K562 (cell line): ENCODE results near the gene CHMP1A. TPM values are rescaled to one million over a fixed set of nuclear protein-coding genes. Genes with fewer than 3 reads are reported as not detected.

Experiments
- DACH1 ChIP-seq: fragments of 450-650 bp; IDR thresholded peaks from 2 replicates; pipeline ENCODE4 v1.6.1; 2018; ENCODE audit not compliant: partially characterized antibody
- E2F5 ChIP-seq: sonication (generic); formaldehyde crosslinking; IDR thresholded peaks from 2 replicates; pipeline ENCODE4 v1.8.0; 2022; ENCODE audit warnings: mild to moderate bottlenecking, missing genetic modification reagents
- EZH2 ChIP-seq: IDR thresholded peaks from 2 replicates; pipeline ENCODE4 v1.6.1; 2012; ENCODE audit warnings: low read depth, mild to moderate bottlenecking, inconsistent platforms, low read length, borderline replicate concordance
- FOXP1 ChIP-seq: sonication (generic); formaldehyde crosslinking; IDR thresholded peaks from 2 replicates; pipeline ENCODE4 v1.8.0; 2022; ENCODE audit warnings: mild to moderate bottlenecking, missing genetic modification reagents
- SP1 ChIP-seq: sonication (generic); formaldehyde crosslinking; IDR thresholded peaks from 2 replicates; pipeline ENCODE4 v1.8.1; 2022; ENCODE audit warnings: mild to moderate bottlenecking, missing genetic modification reagents
- ZHX1 ChIP-seq: fragments of 150-350 bp; conservative IDR thresholded peaks from 2 replicates; pipeline ENCODE4 v1.6.1; 2014; ENCODE audit warnings: low read length
- ZNF318 ChIP-seq, 2 experiments: fragments of 450-650 bp; IDR thresholded peaks; 2 replicates each; pipeline ENCODE4 v1.6.1; 2016; ENCODE audit warnings: mild to moderate bottlenecking in 2 of 2, borderline replicate concordance in 1 of 2, low read depth in 1 of 2, moderate library complexity in 1 of 2
- ZNF512 ChIP-seq: IDR thresholded peaks from 2 replicates; pipeline ENCODE4 v1.6.1; 2016; ENCODE audit warnings: missing genetic modification characterization, missing compliant biosample characterization
- ZNF639 ChIP-seq, 2 experiments: fragments of 200-800 bp in 1 of 2; sonication (Bioruptor generic) in 1 of 2; sonication (generic) in 1 of 2; formaldehyde crosslinking in 1 of 2; IDR thresholded peaks in 1 of 2; conservative IDR thresholded peaks in 1 of 2; 2 replicates each; pipeline versions ENCODE4 v1.5.0 to v1.6.1; 2016 to 2020; ENCODE audit warnings: missing compliant biosample characterization in 1 of 2, missing genetic modification characterization in 1 of 2, missing genetic modification reagents in 1 of 2
- ZNF75A ChIP-seq: fragments of 450-650 bp; formaldehyde crosslinking; IDR thresholded peaks from 2 replicates; pipeline ENCODE4 v1.4.0; 2020; ENCODE audit warnings: mild to moderate bottlenecking
- polyA plus RNA-seq, 8 experiments: library from polyadenylated mRNA; depleted of rRNA in 4 of 8; stranded (reverse) in 5 of 8; unstranded in 3 of 8; fragments of >200 nt; fragmentation: Nextera tagmentation in 2 of 8; fragmentation: Illumina TruSeq in 1 of 8; extraction: Ambion mirVana in 2 of 8; extraction: Trizol in 1 of 8; gene quantifications; 2 replicates each; pipeline versions ENCODE4 v1.2.1 to v1.2.3, GENCODE V29; 2011 to 2014; ENCODE audit warnings: inconsistent platforms in 1 of 8, missing spikeins in 1 of 8
- total RNA-seq, 7 experiments: library from RNA; depleted of rRNA in 6 of 7; stranded (reverse); fragments of >200 nt in 6 of 7; fragmentation: Illumina TruSeq in 2 of 7; extraction: Trizol in 2 of 7; gene quantifications; 2 replicates each; pipeline versions ENCODE4 v1.2.1 to v1.2.3, GENCODE V29; 2011 to 2021; ENCODE audit warnings: low replicate concordance in 1 of 7

CHMP1A gene
- total and polyA plus RNA-seq, 9 of the 15 experiments (the other 6 are each of a cell fraction or from before 2014, with no cell fraction given): 0.83 to 79.9 (median 45.2) TPM

- TF ChIP-seq ZNF512 (tag) (no peak), ZNF75A (CRISPR knock-in tag) (no peak), ZNF639 (CRISPR knock-in tag; conservative IDR thresholded peaks at IDR 0.05 in 1 of 2, IDR thresholded peaks at IDR 0.05 in 1 of 2) (0 out of 4 replicates have a peak, but pooled peaks of 1 of the 2 experiments have one; percentile 49), ZHX1 (no peak), EZH2 (no peak), DACH1 (no peak), ZNF318 (IDR thresholded peaks at IDR 0.05; ENCODE audit: borderline replicate concordance in 1 of 2, low read depth in 1 of 2) (no peak), SP1 (0 out of 2 replicates have a peak, but pooled peaks have one; percentile 23), FOXP1 (CRISPR knock-in tag) (0 out of 2 replicates have a peak, but pooled peaks have one; percentile 25), E2F5 (CRISPR knock-in tag) (0 out of 2 replicates have a peak, but pooled peaks have one; percentile 24)
Measured at GRCh38 chr16:89700649-89701424, 43.3 kb upstream of the CHMP1A start (continued).
